HG03520 (cell line): ENCODE results near the gene TRMT10B.
"Not testable (repeated sequence)": the region's sequence is repeated elsewhere in the genome, so short reads cannot be mapped to it uniquely, and the experiment has no call there.

Experiments used
- ATAC-seq: cut with Tn5 transposase; IDR thresholded peaks from one replicate; pipeline ENCODE4 v1.9.1; 2021; ENCODE audit warnings: mild to moderate bottlenecking, moderate library complexity; ENCODE audit not compliant: unreplicated experiment

The TRMT10B gene

GRCh38 chr9:37798677-37799076, 45.1 kb downstream of the TRMT10B start:
- ATAC-seq = no peak

GRCh38 chr9:37800631-37801286, 47.2 kb downstream of the TRMT10B start, which contains the start of gene DCAF10:
Gene DCAF10, plus strand, starts transcription at chr9:37800797. Its CDS starts 70 bp downstream, at chr9:37800867.
- peak; percentile 68 for ATAC-seq

- ATAC-seq = peak; percentile 32
These were observed 47.8 kb downstream of the TRMT10B start for GRCh38 chr9:37801287-37801850.

- no peak for ATAC-seq
These were observed 48.5 kb downstream of the TRMT10B start for GRCh38 chr9:37801959-37802711.

- ATAC-seq = no peak
These were observed 52.7 kb downstream of the TRMT10B start for GRCh38 chr9:37806271-37806670.

- ATAC-seq = not testable (repeated sequence)
These were observed 56.1 kb downstream of the TRMT10B start for GRCh38 chr9:37809676-37810075.

GRCh38 chr9:37811906-37812476, 58.4 kb downstream of the TRMT10B start:
- ATAC-seq = no peak

- no peak for ATAC-seq
These were observed 59.3 kb downstream of the TRMT10B start for GRCh38 chr9:37812773-37813379.

GRCh38 chr9:37818849-37819248, 65.2 kb downstream of the TRMT10B start:
- no peak for ATAC-seq

- no peak for ATAC-seq
These were observed 66.5 kb downstream of the TRMT10B start for GRCh38 chr9:37820142-37820541.

- not testable (repeated sequence) for ATAC-seq
These were observed 71.6 kb downstream of the TRMT10B start for GRCh38 chr9:37825174-37825573.

- ATAC-seq = no peak
These were observed 74.0 kb downstream of the TRMT10B start for GRCh38 chr9:37827483-37828165.
